HEK293 (cell line): ENCODE results near the gene FAM234A.

Experiments used
- BCL11A ChIP-seq: fragments of 450-650 bp; formaldehyde crosslinking; IDR thresholded peaks from 2 replicates; pipeline ENCODE4 v1.5.1; 2016; ENCODE audit warnings: low read depth, missing biosample characterization, missing genetic modification characterization
- SP2 ChIP-seq: fragments of 450-650 bp; formaldehyde crosslinking; IDR thresholded peaks from 2 replicates; pipeline ENCODE4 v1.5.1; 2016; ENCODE audit warnings: missing biosample characterization, missing genetic modification characterization
- SP3 ChIP-seq: fragments of 450-650 bp; formaldehyde crosslinking; IDR thresholded peaks from 2 replicates; pipeline ENCODE4 v1.5.1; 2016; ENCODE audit warnings: missing biosample characterization, missing genetic modification characterization
- ZIC2 ChIP-seq: fragments of 450-650 bp; formaldehyde crosslinking; IDR thresholded peaks from 2 replicates; pipeline ENCODE4 v1.5.1; 2016; ENCODE audit warnings: missing biosample characterization, missing genetic modification characterization
- ZNF2 ChIP-seq: fragments of 450-650 bp; formaldehyde crosslinking; IDR thresholded peaks from 2 replicates; pipeline ENCODE4 v1.5.1; 2016; ENCODE audit warnings: missing biosample characterization, missing genetic modification characterization
- ZNF274 ChIP-seq, 2 experiments: fragments of 200-500 bp in 1 of 2; fragments of 450-650 bp in 1 of 2; sonication (Bioruptor generic) in 1 of 2; formaldehyde crosslinking in 1 of 2; IDR thresholded peaks; 2 replicates each; pipeline versions ENCODE4 v1.5.1 to v1.6.1; 2014 to 2016; ENCODE audit warnings: borderline replicate concordance in 1 of 2, inconsistent platforms in 1 of 2, low read length in 1 of 2, missing biosample characterization in 1 of 2, missing genetic modification characterization in 1 of 2
- ZNF335 ChIP-seq: fragments of 450-650 bp; formaldehyde crosslinking; conservative IDR thresholded peaks from 2 replicates; pipeline ENCODE4 v1.5.1; 2016; ENCODE audit warnings: missing biosample characterization, missing genetic modification characterization
- ZNF561 ChIP-seq: fragments of 450-650 bp; IDR thresholded peaks from 2 replicates; pipeline ENCODE4 v1.5.1; 2018; ENCODE audit warnings: missing biosample characterization, missing genetic modification characterization, borderline replicate concordance
- ZNF660 ChIP-seq: fragments of 450-650 bp; IDR thresholded peaks from 2 replicates; pipeline ENCODE4 v1.5.1; 2018; ENCODE audit warnings: missing biosample characterization, mild to moderate bottlenecking, missing genetic modification characterization
- ZNF785 ChIP-seq: fragments of 450-650 bp; formaldehyde crosslinking; IDR thresholded peaks from 2 replicates; pipeline ENCODE4 v1.5.1; 2016; ENCODE audit warnings: missing biosample characterization, missing genetic modification characterization
- TF ChIP-seq, protein P1 (sequence below): fragments of 450-650 bp; formaldehyde crosslinking; IDR thresholded peaks from 2 replicates; pipeline ENCODE4 v1.5.1; 2016; ENCODE audit warnings: missing biosample characterization, missing genetic modification characterization, low read depth
- TF ChIP-seq, protein P2 (sequence below): fragments of 450-650 bp; formaldehyde crosslinking; IDR thresholded peaks from 2 replicates; pipeline ENCODE4 v1.5.1; 2016; ENCODE audit warnings: missing biosample characterization, missing genetic modification characterization
- TF ChIP-seq, protein P3 (sequence below): fragments of 450-650 bp; formaldehyde crosslinking; IDR thresholded peaks from 2 replicates; pipeline ENCODE4 v1.5.1; 2017; ENCODE audit warnings: missing biosample characterization, missing genetic modification characterization

DNA sequence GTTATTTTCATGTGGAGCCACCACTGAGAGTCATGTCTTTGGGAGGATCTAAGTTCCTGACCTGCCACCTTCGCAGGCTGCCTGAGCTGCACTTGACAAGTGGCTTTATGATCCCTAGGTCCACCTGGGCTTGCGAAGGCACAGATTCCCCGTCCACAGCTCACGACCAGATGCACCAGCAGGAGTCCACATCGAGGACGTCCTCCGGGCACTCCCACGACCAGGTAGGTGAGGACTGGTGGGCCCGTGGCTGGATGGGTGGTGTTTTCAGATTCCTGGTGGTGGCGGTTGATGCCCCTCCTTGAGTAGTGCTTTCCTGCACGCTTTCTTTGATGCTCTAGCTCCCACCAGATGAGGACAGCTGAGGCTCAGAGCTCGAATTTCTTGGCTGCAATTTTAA, 14.8 kb downstream of the FAM234A start:
- TF ChIP-seq, protein P1, sequence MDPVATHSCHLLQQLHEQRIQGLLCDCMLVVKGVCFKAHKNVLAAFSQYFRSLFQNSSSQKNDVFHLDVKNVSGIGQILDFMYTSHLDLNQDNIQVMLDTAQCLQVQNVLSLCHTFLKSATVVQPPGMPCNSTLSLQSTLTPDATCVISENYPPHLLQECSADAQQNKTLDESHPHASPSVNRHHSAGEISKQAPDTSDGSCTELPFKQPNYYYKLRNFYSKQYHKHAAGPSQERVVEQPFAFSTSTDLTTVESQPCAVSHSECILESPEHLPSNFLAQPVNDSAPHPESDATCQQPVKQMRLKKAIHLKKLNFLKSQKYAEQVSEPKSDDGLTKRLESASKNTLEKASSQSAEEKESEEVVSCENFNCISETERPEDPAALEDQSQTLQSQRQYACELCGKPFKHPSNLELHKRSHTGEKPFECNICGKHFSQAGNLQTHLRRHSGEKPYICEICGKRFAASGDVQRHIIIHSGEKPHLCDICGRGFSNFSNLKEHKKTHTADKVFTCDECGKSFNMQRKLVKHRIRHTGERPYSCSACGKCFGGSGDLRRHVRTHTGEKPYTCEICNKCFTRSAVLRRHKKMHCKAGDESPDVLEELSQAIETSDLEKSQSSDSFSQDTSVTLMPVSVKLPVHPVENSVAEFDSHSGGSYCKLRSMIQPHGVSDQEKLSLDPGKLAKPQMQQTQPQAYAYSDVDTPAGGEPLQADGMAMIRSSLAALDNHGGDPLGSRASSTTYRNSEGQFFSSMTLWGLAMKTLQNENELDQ (tag by site-specific recombination), result no peak
- TF ChIP-seq ZNF335 (tag by site-specific recombination), result no peak
- TF ChIP-seq, protein P2, sequence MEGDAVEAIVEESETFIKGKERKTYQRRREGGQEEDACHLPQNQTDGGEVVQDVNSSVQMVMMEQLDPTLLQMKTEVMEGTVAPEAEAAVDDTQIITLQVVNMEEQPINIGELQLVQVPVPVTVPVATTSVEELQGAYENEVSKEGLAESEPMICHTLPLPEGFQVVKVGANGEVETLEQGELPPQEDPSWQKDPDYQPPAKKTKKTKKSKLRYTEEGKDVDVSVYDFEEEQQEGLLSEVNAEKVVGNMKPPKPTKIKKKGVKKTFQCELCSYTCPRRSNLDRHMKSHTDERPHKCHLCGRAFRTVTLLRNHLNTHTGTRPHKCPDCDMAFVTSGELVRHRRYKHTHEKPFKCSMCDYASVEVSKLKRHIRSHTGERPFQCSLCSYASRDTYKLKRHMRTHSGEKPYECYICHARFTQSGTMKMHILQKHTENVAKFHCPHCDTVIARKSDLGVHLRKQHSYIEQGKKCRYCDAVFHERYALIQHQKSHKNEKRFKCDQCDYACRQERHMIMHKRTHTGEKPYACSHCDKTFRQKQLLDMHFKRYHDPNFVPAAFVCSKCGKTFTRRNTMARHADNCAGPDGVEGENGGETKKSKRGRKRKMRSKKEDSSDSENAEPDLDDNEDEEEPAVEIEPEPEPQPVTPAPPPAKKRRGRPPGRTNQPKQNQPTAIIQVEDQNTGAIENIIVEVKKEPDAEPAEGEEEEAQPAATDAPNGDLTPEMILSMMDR (tag by site-specific recombination), result no peak
- no peak for TF ChIP-seq ZNF2
- no peak for TF ChIP-seq ZIC2 (tag by site-specific recombination)
- no peak for TF ChIP-seq SP3 (tag by site-specific recombination)
- no peak for TF ChIP-seq ZNF274 (IDR thresholded peaks at IDR 0.05; ENCODE audit: low read length)
- no peak for TF ChIP-seq ZNF274 (tag by site-specific recombination; IDR thresholded peaks at IDR 0.05; ENCODE audit: borderline replicate concordance)
- no peak for TF ChIP-seq SP2 (tag by site-specific recombination)
- TF ChIP-seq ZNF785 (tag by site-specific recombination), result no peak
- TF ChIP-seq BCL11A (tag by site-specific recombination), result no peak
- no peak for TF ChIP-seq ZNF660
- no peak for TF ChIP-seq ZNF561 (tag by site-specific recombination)
- TF ChIP-seq, protein P3, sequence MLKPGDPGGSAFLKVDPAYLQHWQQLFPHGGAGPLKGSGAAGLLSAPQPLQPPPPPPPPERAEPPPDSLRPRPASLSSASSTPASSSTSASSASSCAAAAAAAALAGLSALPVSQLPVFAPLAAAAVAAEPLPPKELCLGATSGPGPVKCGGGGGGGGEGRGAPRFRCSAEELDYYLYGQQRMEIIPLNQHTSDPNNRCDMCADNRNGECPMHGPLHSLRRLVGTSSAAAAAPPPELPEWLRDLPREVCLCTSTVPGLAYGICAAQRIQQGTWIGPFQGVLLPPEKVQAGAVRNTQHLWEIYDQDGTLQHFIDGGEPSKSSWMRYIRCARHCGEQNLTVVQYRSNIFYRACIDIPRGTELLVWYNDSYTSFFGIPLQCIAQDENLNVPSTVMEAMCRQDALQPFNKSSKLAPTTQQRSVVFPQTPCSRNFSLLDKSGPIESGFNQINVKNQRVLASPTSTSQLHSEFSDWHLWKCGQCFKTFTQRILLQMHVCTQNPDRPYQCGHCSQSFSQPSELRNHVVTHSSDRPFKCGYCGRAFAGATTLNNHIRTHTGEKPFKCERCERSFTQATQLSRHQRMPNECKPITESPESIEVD (tag by site-specific recombination), result no peak
